Neural cell (in vitro differentiated cells): ENCODE measurements around the gene HDLBP.

ENCODE experiments used
- EP300 ChIP-seq: fragments of 450-650 bp; conservative IDR thresholded peaks from 2 replicates; pipeline ENCODE4 v1.6.1; 2014; ENCODE audit warnings: antibody characterized with exemption, mild to moderate bottlenecking, moderate library complexity; ENCODE audit not compliant: poor library complexity, severe bottlenecking
- EZH2 ChIP-seq: fragments of 200-600, 300-800 bp; shearing (Covaris generic), sonication (generic); IDR thresholded peaks from 2 replicates; pipeline ENCODE4 v1.6.1; 2014; ENCODE audit warnings: antibody characterized with exemption, low read length, borderline replicate concordance, mild to moderate bottlenecking; ENCODE audit not compliant: insufficient read depth, poor library complexity, severe bottlenecking
- TF ChIP-seq, protein P1 (sequence below): IDR thresholded peaks from 2 replicates; pipeline ENCODE4 v1.6.1; 2012; ENCODE audit warnings: borderline replicate concordance
- TF ChIP-seq, protein P2 (sequence below): fragments of 450-650 bp; IDR thresholded peaks from 2 replicates; pipeline ENCODE4 v1.5.1; 2014; ENCODE audit warnings: antibody characterized with exemption, mild to moderate bottlenecking, moderate library complexity; ENCODE audit not compliant: poor library complexity, severe bottlenecking

DNA sequence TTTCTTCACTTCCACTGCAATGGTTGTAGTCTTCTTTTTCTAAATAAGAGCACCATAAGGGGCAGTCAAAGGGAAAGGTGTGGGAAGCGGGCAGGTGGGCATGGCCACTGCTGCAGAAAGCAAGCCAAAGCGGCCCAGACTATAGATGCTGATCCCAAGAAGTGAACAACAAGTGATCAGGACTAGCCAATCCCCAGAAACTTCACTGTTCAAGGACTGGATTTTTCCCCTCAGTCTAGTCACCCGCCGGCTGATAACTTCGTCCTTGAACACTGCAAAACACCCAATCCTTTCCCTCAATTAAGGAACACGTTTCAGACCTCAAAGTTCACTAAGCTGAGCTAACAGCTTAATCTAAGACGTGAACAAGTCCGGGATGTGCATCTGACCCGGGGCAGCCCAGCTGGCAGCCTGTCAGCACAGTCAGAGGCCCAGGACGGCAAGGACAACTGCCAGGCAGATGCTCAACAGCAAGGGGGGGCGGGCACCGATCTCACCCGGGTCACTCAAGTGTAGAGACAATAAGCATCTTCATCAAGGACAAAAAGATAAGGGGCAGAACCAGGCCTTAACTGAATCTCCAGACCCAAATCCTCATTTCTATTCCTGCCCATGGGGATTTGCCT, 59.8 kb downstream of the HDLBP start:
- TF ChIP-seq, protein P1, sequence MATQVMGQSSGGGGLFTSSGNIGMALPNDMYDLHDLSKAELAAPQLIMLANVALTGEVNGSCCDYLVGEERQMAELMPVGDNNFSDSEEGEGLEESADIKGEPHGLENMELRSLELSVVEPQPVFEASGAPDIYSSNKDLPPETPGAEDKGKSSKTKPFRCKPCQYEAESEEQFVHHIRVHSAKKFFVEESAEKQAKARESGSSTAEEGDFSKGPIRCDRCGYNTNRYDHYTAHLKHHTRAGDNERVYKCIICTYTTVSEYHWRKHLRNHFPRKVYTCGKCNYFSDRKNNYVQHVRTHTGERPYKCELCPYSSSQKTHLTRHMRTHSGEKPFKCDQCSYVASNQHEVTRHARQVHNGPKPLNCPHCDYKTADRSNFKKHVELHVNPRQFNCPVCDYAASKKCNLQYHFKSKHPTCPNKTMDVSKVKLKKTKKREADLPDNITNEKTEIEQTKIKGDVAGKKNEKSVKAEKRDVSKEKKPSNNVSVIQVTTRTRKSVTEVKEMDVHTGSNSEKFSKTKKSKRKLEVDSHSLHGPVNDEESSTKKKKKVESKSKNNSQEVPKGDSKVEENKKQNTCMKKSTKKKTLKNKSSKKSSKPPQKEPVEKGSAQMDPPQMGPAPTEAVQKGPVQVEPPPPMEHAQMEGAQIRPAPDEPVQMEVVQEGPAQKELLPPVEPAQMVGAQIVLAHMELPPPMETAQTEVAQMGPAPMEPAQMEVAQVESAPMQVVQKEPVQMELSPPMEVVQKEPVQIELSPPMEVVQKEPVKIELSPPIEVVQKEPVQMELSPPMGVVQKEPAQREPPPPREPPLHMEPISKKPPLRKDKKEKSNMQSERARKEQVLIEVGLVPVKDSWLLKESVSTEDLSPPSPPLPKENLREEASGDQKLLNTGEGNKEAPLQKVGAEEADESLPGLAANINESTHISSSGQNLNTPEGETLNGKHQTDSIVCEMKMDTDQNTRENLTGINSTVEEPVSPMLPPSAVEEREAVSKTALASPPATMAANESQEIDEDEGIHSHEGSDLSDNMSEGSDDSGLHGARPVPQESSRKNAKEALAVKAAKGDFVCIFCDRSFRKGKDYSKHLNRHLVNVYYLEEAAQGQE: no peak
- no peak for TF ChIP-seq EZH2
- TF ChIP-seq, protein P2, sequence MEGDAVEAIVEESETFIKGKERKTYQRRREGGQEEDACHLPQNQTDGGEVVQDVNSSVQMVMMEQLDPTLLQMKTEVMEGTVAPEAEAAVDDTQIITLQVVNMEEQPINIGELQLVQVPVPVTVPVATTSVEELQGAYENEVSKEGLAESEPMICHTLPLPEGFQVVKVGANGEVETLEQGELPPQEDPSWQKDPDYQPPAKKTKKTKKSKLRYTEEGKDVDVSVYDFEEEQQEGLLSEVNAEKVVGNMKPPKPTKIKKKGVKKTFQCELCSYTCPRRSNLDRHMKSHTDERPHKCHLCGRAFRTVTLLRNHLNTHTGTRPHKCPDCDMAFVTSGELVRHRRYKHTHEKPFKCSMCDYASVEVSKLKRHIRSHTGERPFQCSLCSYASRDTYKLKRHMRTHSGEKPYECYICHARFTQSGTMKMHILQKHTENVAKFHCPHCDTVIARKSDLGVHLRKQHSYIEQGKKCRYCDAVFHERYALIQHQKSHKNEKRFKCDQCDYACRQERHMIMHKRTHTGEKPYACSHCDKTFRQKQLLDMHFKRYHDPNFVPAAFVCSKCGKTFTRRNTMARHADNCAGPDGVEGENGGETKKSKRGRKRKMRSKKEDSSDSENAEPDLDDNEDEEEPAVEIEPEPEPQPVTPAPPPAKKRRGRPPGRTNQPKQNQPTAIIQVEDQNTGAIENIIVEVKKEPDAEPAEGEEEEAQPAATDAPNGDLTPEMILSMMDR: no peak
- TF ChIP-seq EP300: no peak
